Gastroesophageal sphincter (tissue), 3 donors: Measurements from ENCODE around the gene RIMS3.

Experiments used
- CTCF ChIP-seq, 4 experiments: fragments of 200-600 bp in 2 of 4; fragments of 450-650 bp in 2 of 4; sonication (generic) in 1 of 4; IDR thresholded peaks; one replicate each; pipeline ENCODE4 v1.5.1; 2017 to 2019; ENCODE audit warnings: antibody characterized with exemption in 4 of 4, mild to moderate bottlenecking in 2 of 4, moderate library complexity in 2 of 4
- POLR2A ChIP-seq, 2 donors: fragments of 450-650 bp; IDR thresholded peaks; one replicate each; pipeline ENCODE4 v1.6.1; 2017; ENCODE audit warnings: antibody characterized with exemption in 2 of 2, mild to moderate bottlenecking in 2 of 2, moderate library complexity in 1 of 2
- POLR2AphosphoS5 ChIP-seq: sonication (generic); formaldehyde crosslinking; IDR thresholded peaks from one replicate; pipeline ENCODE4 v1.6.1; 2017; ENCODE audit warnings: antibody characterized with exemption

- TF ChIP-seq CTCF (IDR thresholded peaks at IDR 0.05) (no peak), POLR2A (IDR thresholded peaks at IDR 0.05) (no peak), POLR2AphosphoS5 (no peak)
These were observed 69.9 kb downstream of the RIMS3 start for GRCh38 chr1:40595623-40596022.
